Brain microvascular endothelial cell (primary cell): ENCODE data around the gene FXYD6.

Experiments
- DNase-seq: peaks from one replicate; pipeline ENCODE4 v3.0.0-alpha.2; 2020
- H3K27ac ChIP-seq: fragments of 250-450 bp; sonication (Bioruptor Pico); 2 replicates; pipeline ENCODE4 v1.5.1; 2020; ENCODE audit warnings: mild to moderate bottlenecking, moderate library complexity
- H3K27me3 ChIP-seq: fragments of 250-450 bp; sonication (Bioruptor Pico); replicated peaks from 2 replicates; pipeline ENCODE4 v1.5.1; 2020; ENCODE audit warnings: mild to moderate bottlenecking
- H3K36me3 ChIP-seq: fragments of 250-450 bp; sonication (Bioruptor Pico); replicated peaks from 2 replicates; pipeline ENCODE4 v1.5.1; 2020; ENCODE audit warnings: mild to moderate bottlenecking
- H3K4me3 ChIP-seq: 2 replicates; pipeline ENCODE4 v1.5.1; 2011; ENCODE audit warnings: low read depth, mild to moderate bottlenecking, control low read depth, low read length, moderate library complexity
- in situ Hi-C: cut with HindIII; loops from 2 replicates; pipeline ENCODE4 v1.10.0; 2017; ENCODE audit warnings: low sequenced_read_pairs, low pct_ligation_motif_present
- TF ChIP-seq, protein P1 (sequence below): IDR thresholded peaks from 2 replicates; pipeline ENCODE4 v1.5.1; 2011; ENCODE audit warnings: low read depth, mild to moderate bottlenecking, moderate library complexity, low read length, control low read depth, inconsistent platforms; ENCODE audit errors: missing control alignments

FXYD6 gene

DNA sequence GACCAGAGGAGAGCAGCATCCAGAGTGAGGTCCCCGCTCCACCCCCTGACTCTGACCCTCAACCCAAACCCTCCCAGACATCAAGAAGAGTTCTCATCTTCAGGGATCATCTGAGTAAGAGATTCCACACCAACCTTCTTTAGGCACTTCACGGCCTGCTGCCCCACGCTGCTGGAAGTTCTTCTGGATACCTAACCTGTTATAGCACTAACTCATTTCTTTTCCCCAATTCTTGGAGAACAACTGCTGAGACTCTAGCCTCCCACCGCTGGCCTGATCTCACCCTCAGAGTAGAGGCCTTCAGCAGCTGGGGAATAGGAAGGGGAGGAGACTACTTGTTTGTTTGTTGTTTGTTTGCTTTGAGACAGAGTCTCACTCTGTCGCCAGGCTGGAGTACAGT, 45.4 kb upstream of the FXYD6 start:
- DNase-seq = no peak
- in situ Hi-C loops = no loop called here
- Histone ChIP-seq H3K27ac (no peak overlapping the region), H3K4me3 (no peak overlapping the region), H3K36me3 (no peaks in the 10 kb centered on the region), H3K27me3 (no peaks in the 10 kb centered on the region)
- TF ChIP-seq, protein P1, sequence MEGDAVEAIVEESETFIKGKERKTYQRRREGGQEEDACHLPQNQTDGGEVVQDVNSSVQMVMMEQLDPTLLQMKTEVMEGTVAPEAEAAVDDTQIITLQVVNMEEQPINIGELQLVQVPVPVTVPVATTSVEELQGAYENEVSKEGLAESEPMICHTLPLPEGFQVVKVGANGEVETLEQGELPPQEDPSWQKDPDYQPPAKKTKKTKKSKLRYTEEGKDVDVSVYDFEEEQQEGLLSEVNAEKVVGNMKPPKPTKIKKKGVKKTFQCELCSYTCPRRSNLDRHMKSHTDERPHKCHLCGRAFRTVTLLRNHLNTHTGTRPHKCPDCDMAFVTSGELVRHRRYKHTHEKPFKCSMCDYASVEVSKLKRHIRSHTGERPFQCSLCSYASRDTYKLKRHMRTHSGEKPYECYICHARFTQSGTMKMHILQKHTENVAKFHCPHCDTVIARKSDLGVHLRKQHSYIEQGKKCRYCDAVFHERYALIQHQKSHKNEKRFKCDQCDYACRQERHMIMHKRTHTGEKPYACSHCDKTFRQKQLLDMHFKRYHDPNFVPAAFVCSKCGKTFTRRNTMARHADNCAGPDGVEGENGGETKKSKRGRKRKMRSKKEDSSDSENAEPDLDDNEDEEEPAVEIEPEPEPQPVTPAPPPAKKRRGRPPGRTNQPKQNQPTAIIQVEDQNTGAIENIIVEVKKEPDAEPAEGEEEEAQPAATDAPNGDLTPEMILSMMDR = no peak

DNA sequence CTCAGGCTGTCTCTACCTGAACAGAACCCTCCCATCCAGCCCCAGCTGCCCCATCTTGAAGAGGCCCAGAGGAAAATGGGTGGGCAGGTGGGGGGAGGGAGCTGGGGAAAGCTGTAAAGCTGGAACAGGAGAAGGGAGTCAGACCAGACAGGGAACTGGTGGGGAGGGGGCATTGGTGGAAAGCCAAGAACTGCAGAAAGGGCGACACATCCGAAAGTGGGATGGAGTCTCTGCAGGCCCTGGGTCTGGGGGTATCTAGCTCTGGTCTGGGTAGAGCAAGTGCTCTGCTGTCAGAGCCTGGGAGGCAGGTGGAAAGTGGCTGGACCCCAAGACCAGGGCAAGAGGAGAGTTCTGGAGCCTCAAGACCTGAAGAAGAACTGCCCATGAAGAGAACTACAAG, 45.0 kb upstream of the FXYD6 start:
- in situ Hi-C loops = no loop called here
- Histone ChIP-seq H3K4me3 (no peak overlapping the region), H3K27ac (no peak overlapping the region), H3K27me3 (no peaks in the 10 kb centered on the region), H3K36me3 (no peaks in the 10 kb centered on the region)
- DNase-seq = no peak
- TF ChIP-seq, protein P1 = no peak

DNA sequence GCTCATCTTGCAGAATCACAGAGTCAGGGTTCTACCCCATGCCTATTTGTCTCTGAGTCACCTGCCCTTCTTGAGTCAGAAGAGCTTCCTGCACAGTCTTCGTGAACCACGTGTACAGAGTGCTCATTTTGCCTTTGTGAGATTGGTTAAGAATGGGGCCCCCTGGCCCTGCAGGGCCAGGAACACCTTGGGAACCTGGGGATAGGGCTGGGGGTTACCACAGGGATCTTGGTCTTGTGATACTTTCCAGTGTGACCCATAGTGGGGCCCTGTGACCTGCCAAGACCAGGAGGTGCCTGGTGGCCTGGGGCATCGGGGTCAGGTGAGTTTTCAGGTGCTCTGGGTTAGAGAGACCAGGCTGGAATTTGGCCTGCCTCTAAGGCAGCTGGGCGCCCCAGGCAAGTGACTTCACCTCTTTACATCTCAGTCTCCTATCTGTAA, 43.3 kb upstream of the FXYD6 start:
- Histone ChIP-seq H3K27me3 (no peaks in the 10 kb centered on the region), H3K27ac (no peak overlapping the region), H3K36me3 (no peaks in the 10 kb centered on the region), H3K4me3 (no peak overlapping the region)
- TF ChIP-seq, protein P1 = no peak
- no peak for DNase-seq
- in situ Hi-C loops = no loop called here

DNA sequence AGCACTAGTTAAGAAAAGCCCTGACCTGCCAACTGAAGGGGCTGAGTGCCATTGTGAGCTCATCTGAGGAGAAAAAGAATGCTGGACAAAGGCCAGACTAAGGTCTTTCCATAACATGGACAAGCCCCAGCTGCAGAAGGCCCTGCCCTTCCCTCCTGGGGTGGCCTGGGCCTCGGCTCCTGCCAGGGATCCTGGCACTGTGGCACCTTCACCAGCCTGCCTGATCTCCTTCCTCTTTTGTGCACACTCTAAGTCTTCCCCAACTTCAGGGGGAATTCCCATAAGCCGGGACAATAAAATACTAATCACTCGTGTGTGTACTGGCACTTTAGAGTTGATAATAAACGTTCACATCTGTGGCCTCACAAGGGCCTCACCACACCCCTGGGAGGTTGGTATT, 42.9 kb upstream of the FXYD6 start:
- in situ Hi-C loops = no loop called here
- DNase-seq = no peak
- TF ChIP-seq, protein P1 = no peak
- no peak overlapping the region for H3K4me3 ChIP-seq
- no peaks in the 10 kb centered on the region for H3K27me3 ChIP-seq
- H3K27ac ChIP-seq = no peak overlapping the region
- H3K36me3 ChIP-seq = no peaks in the 10 kb centered on the region

DNA sequence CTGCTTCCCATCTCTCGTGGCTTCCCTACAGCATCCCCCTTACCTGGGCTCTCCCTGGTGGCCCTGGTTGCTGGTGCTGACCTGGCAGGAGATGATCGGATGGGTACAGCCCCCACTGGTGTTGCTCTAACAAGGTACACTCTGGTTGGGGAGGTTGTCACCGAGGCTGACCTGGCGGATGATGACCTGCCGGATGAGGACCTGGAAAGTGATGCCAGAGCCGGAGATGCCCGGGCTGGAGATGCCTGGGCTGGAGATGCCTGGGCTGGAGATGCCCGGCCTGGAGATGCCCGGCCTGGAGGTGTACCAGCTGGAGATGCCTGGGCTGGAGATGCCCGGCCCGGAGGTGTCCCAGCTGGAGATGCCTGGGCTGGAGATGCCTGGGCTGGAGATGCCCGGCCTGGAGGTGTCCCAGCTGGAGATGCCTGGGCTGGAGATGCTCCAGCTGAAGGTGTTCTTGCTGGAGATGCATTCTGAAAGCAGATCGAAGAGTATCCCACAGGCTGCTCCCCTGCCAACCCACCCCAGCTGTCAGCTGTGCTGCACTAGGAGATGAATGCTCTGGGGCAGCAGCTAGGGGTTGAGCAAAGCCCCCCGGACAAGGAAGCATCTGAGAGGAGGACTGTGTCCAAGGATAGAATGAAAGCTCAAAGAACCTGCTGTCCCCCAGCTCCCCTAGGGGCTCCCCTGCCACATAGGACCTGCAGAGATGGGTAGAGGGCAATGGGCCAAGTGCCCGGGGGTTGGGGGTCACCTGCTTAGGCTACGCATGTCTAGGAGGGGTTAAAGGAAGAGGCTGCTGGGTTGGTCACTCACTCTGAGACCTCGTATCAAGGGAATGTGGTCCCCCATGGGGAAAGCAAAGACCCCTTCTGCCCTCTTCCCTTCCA, 42.2 kb upstream of the FXYD6 start:
- in situ Hi-C loops = no loop called here
- TF ChIP-seq, protein P1 = no peak
- H3K27ac ChIP-seq = no peak overlapping the region
- H3K4me3 ChIP-seq = no peak overlapping the region
- H3K27me3 ChIP-seq = no peaks in the 10 kb centered on the region
- H3K36me3 ChIP-seq = no peaks in the 10 kb centered on the region
- DNase-seq = no peak
